GM19240 (cell line): Measurements from ENCODE around the gene AKNAD1.
"Not testable (repeated sequence)": the region's sequence is repeated elsewhere in the genome, so short reads cannot be mapped to it uniquely, and the experiment has no call there.

Source experiments
- DNase-seq: peaks from one replicate; pipeline ENCODE4 v3.0.0; 2011; ENCODE audit warnings: low spot score; ENCODE audit not compliant: insufficient read length

Gene AKNAD1

DNA sequence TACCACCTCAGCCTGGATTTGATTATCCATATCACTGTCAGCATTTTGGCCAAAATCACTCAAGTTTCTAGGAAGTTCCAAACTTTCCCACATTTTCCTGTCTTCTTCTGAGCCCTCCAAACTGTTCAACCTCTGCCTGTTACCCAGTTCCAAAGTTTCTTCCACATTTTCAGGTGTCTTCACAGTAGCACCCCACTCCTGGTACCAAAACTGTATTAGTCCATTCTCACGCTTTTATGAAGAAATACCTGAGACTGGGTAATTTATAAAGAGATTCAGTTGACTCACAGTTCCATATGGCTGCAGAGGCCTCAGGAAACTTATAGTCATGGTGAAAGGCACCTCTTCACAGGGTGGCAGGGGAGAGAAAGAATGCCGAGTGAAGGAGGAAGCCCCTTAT lies 71.0 kb downstream of the AKNAD1 start:
- no peak for DNase-seq

GRCh38 chr1:108785264-108785663 lies 71.6 kb downstream of the AKNAD1 start:
- DNase-seq: no peak

- DNase-seq: not testable (repeated sequence)
Observed at GRCh38 chr1:108781575-108781944, 75.3 kb downstream of the AKNAD1 start.

DNA sequence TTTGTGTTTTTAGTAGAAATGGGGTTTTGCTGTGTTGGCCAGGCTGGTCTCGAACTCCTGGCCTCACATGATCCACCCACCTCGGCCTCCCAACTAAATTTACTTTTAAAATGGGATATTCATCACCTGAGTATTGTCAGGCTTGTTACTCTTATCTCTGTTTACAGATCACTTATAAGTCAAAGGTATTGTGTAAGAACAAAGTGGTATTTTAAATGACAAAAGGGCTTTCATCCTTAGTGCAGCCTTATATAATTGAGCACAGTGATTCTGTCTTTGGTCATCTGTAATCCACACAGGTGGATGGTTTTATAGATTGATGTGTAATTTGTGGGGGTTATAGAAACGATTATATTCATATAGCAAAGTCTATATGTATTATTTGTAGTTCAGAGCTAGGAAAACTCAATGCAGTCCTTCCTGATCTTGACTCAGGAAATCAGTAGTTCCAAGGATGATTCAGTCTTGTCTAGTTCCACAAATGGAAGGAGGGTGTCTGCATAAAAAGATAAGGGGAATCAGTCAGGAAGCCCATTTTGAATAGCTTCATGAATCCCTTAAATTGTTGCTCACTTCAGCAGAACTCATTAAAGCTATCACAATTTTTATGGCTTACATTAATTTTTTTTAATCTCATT lies 75.8 kb downstream of the AKNAD1 start:
- DNase-seq: no peak

DNA sequence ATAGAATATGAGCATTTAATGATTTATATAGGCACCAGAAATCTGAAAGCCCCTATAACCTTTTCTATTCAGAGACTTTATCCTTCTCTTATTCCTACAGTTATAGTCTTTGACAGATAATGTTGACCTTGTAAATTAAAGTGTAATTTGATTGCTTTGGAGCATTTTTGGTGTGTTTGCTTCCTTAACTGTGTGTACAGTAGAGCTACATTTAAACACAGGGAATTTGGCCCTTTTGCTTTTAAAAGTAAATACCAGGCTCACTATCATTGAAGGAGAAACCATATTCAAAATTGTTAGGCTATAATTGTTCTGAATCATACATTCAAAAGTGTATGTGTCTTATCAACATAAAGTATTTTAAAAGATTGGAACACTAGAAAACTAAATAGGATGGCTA lies 77.4 kb downstream of the AKNAD1 start:
- no peak for DNase-seq

- DNase-seq: no peak
Observed at GRCh38 chr1:108777839-108778238, 79.1 kb downstream of the AKNAD1 start.

DNA sequence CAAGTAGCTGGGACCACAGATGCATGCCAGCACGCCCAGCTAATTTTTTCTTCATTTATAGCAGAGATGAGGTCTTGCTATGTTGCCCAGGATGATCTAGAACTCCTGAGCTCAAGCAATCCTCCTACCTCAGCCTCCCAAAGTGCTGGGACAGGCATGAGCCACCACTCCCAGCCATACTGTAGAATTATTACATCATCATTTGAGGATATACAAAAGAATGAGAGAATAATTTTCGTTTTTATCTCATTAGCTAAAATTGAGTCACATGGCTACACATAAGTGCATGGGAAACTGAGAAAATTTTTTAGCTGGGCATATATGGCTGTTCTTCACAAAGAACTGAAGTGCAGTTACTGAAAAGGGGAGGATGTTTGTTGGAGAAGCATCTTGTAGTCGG lies 89.2 kb downstream of the AKNAD1 start:
- DNase-seq: no peak

DNA sequence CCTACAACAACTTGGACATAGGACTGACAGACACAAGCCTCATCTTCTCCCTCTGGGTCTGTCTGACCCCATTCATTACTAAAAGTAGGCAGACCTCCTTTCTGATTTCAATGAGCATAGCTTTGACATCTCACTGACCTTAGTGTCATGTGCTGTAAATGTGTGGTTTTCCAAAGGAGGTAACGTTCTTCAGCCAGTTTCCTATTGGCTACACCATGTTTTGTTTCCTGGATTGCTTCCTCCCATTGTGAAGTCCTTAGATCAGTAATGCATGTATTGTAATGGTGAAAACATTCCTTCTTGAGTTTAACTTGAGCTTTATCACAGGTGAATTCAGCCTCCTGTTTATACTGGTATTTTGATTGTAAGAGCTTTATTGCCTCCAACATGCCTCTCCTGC lies 89.8 kb downstream of the AKNAD1 start:
- DNase-seq: no peak
